Pancreas (tissue), 10 donors: ENCODE data around the gene ANKRD39. TPM values are rescaled to one million over a fixed set of nuclear protein-coding genes. Genes with fewer than 3 reads are reported as not detected.

Experiments
- ATAC-seq, 4 donors: fragments of 200-7000 bp; cut with Tn5 transposase; one replicate each; pipeline versions ENCODE4 v1.8.0 to v1.9.1; 2020; ENCODE audit warnings: mild to moderate bottlenecking in 4 of 4, moderate library complexity in 4 of 4
- DNase-seq, 6 donors: peaks; one replicate each; pipeline ENCODE4 v3.0.0-alpha.2; 2020
- FAIRE-seq: peaks from 2 replicates; lab custom pipeline; 2012; peaks lifted over from hg19 to GRCh38; lab: Jason Lieb, UNC
- H3K27ac ChIP-seq, 4 donors: fragments of 200-600 bp; sonication (generic); 1 replicate in 3 of 4; 2 replicates in 1 of 4; pipeline versions ENCODE4 v1.5.0 to v1.8.0; 2020
- H3K27me3 ChIP-seq, 4 donors: fragments of 200-600 bp; one replicate each; pipeline ENCODE4 v1.8.0; 2021
- H3K36me3 ChIP-seq, 3 donors: fragments of 200-600 bp; sonication (generic) in 1 of 3; one replicate each; pipeline versions ENCODE4 v1.5.0 to v1.8.0; 2020 to 2021
- H3K4me1 ChIP-seq, 3 donors: fragments of 200-600 bp; one replicate each; pipeline ENCODE4 v1.8.0; 2021
- H3K4me3 ChIP-seq, 4 donors: fragments of 200-600 bp; sonication (generic) in 2 of 4; one replicate each; pipeline versions ENCODE4 v1.5.0 to v1.8.0; 2020 to 2021
- H3K9me3 ChIP-seq, 4 donors: fragments of 200-600 bp; one replicate each; pipeline ENCODE4 v1.8.0; 2021
- WGBS, 2 donors: extraction: QIAGEN DNeasy Blood & Tissue Kit; methylation state at CpG; one replicate each; pipeline ENCODE4 v1.1.7; 2013; 5-methylcytosine and 5-hydroxymethylcytosine counted together
- intact Hi-C, 3 donors: fragments of 100-400 bp; cut with DNase I; formaldehyde crosslinking; loops; one replicate each; pipeline versions ENCODE4 v1.11.1 to v1.14.2; 2022
- polyA plus RNA-seq, 2 donors: library from polyadenylated mRNA; stranded (reverse); fragments of 200-250 nt; gene quantifications; one replicate each; pipeline ENCODE4 v1.2.3, GENCODE V29; 2013
- total RNA-seq, 6 donors: library from RNA; stranded (reverse); fragmentation: NEBNext Ultra II Directional in 4 of 6; extraction: Animal tissue kit (Norgen Biotek cat#: 25700) in 4 of 6; gene quantifications; one replicate each; pipeline versions ENCODE4 v1.2.1 to v1.2.4, GENCODE V29; 2021 to 2023
- TF ChIP-seq, protein P1 (sequence below), 4 donors: fragments of 200-600 bp; sonication (generic) in 3 of 4; IDR thresholded peaks; one replicate each; pipeline versions ENCODE4 v1.5.0 to v1.8.0; 2021; ENCODE audit warnings: antibody characterized with exemption in 4 of 4
- donor health status: healthy with polysubstance abuse.
- donor health status: DM: no; HTN: no; CAD: no; lungs with moderate emphysema.
- donor health status: DM: no; HTN: no; CAD: no.
- donor health status: control.
- donor health status: control.
- donor health status: Bipolar disorder and iron deficiency.
- donor health status: DM: yes; HTN: yes; CAD: no.
- donor health status: DM: no; HTN: no; CAD: no.
- donor health status: DM: no; HTN: no; CAD: no.
- donor health status: DM: yes; HTN: yes; CAD: no.

The ANKRD39 gene
- total and polyA plus RNA-seq, 8 donors = 4.7 to 14.9 (median 6.4) TPM

DNA sequence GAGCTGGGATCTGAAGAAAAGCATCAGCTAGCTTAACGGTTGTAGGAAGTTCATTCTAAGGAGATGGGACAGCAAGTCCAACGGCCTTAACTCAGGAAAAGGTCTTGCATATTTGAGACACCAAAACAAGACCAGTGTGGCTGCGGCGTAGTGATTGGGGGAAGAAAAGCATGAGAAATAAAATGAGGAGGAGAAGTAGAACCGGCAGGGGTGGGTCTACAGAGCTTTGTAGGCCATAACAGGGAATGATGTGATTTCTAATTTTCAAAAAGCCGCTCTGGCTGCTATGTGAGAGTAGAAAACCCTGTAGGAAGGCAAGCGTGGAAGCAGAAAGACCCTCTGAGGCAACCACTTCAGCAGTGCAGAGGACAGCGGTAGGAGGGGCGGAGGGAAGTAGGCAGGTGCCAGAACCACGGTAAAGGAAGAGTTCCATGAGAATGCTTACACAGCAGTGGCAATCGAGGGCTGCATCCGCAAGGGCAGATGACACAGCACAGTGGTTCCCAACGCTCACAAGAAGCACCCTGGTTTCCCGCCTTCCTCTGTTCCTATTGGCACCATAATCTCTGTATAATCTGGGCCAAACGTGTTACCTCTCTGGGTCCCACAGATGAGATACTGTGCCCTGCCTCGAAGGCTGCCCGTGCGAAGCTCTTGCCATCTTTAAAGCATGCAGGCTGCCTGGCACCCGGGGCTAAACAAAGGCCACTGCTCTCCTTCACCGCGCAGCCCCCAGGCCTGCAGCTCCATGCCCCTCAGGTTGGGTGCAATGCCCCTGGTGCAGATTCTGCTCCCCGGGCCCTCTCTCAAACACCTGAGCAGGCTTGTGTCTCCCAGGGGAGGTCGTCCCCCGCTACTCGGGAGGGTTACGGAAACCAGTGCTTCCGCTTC lies 795 bp downstream of the ANKRD39 start:
- peak; percentile 2 to 15 (median 6) for ATAC-seq
- H3K4me1 ChIP-seq = peaks cover 0 to 5% (median 0%) of the 10 kb centered on the region in 3 donors
- H3K36me3 ChIP-seq = peaks cover 0 to 17% (median 5%) of the 10 kb centered on the region in 3 donors
- no peak for FAIRE-seq
- peak in 1 of 6 donors; percentile 50 for DNase-seq
- WGBS, 2 donors = 15 to 17% methylated on average over 27 of the region's 27 CpGs
- H3K27me3 ChIP-seq = no peaks in the 10 kb centered on the region
- H3K9me3 ChIP-seq = no peaks in the 10 kb centered on the region
- peak overlapping the region; percentile 62 to 99 (median 72) for H3K4me3 ChIP-seq
- intact Hi-C loops = no loop called here
- H3K27ac ChIP-seq = peak overlapping the region; percentile 28 to 79 (median 54)
- TF ChIP-seq, protein P1, sequence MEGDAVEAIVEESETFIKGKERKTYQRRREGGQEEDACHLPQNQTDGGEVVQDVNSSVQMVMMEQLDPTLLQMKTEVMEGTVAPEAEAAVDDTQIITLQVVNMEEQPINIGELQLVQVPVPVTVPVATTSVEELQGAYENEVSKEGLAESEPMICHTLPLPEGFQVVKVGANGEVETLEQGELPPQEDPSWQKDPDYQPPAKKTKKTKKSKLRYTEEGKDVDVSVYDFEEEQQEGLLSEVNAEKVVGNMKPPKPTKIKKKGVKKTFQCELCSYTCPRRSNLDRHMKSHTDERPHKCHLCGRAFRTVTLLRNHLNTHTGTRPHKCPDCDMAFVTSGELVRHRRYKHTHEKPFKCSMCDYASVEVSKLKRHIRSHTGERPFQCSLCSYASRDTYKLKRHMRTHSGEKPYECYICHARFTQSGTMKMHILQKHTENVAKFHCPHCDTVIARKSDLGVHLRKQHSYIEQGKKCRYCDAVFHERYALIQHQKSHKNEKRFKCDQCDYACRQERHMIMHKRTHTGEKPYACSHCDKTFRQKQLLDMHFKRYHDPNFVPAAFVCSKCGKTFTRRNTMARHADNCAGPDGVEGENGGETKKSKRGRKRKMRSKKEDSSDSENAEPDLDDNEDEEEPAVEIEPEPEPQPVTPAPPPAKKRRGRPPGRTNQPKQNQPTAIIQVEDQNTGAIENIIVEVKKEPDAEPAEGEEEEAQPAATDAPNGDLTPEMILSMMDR (IDR thresholded peaks at IDR 0.05) = no peak

DNA sequence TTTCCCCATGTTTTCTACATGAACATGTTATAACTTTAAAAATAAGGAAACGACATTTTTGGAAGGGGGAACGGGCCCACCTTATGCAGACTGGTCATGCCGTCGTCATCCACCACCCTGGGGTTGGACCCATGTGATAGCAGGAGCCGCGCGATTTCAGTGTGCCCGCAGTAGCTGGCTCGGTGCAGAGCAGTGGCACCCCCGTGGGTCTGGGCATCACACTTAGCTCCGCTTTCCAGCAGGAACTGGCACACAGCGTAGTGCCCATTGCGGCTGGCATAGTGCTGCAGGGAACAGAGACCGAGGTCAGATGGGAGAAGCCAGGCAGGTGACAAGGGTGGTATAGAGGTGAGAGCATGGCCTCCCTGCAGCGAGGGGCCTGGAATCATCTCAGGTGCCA lies 4.5 kb downstream of the ANKRD39 start:
- TF ChIP-seq, protein P1 (IDR thresholded peaks at IDR 0.05) = no peak
- peaks cover 0 to 12% (median 0%) of the 10 kb centered on the region in 3 donors for H3K36me3 ChIP-seq
- ATAC-seq (no peak), FAIRE-seq (no peak), DNase-seq (no peak)
- 94 to 96% methylated on average over 15 of the region's 15 CpGs for WGBS, 2 donors
- intact Hi-C loops = no loop called here
- H3K9me3 ChIP-seq = no peaks in the 10 kb centered on the region
- H3K27me3 ChIP-seq = no peaks in the 10 kb centered on the region
- no peak overlapping the region for H3K27ac ChIP-seq
- H3K4me1 ChIP-seq = peaks cover 0 to 5% (median 0%) of the 10 kb centered on the region in 3 donors
- H3K4me3 ChIP-seq = no peak overlapping the region

DNA sequence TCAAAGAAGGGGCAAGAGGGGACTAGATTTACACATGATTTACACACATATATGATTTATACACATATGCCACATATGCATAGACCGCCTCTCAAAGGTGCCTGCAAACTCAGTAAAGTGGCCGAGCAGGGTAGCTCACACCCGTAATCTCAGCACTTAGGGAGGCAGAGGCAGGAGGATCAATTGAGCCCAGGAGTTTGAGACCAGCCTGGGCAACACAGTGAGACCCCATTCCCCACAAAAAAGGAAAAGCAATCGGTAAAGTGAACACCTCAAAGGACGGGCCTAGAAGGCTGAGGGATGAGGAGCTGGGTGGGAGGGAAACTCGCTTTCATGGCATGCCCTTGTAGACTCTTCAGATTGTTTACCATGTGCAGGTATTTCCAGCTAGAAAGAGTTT lies 5.1 kb downstream of the ANKRD39 start:
- intact Hi-C loops = no loop called here

DNA sequence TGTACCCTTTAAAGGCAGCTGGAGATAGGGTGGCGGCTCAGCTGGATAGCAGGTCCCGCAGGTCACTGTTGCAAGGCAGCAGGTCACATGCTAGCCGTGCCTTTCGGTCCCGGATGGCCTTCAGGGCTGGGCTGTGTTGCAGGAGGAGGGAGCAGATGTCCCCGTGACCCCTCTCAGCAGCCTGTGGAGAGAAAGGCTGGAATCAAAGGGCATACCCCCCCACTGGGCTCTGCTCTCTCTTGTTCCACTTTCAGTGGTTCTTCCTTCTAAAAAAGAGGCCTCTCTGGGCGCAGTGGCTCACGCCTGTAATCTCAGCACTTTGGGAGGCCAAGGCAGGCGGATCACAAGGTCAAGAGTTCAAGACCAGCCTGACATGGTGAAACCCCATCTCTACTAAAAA lies 9.6 kb downstream of the ANKRD39 start:
- 88% methylated on average over 9 of the region's 9 CpGs for WGBS, 2 donors
- FAIRE-seq (no peak), DNase-seq (no peak), ATAC-seq (no peak)
- intact Hi-C loops = no loop called here
- H3K36me3 ChIP-seq = peaks cover 0 to 16% (median 0%) of the 10 kb centered on the region in 3 donors
- no peaks in the 10 kb centered on the region for H3K4me1 ChIP-seq
- H3K27me3 ChIP-seq = no peaks in the 10 kb centered on the region
- H3K4me3 ChIP-seq = no peak overlapping the region
- TF ChIP-seq, protein P1 (IDR thresholded peaks at IDR 0.05) = no peak
- no peaks in the 10 kb centered on the region for H3K9me3 ChIP-seq
- H3K27ac ChIP-seq = no peak overlapping the region

More for the DNA sequence above, 5.1 kb downstream of the ANKRD39 start:
- Histone ChIP-seq H3K27me3 (no peaks in the 10 kb centered on the region), H3K27ac (no peak overlapping the region), H3K36me3 (peaks cover 0 to 18% (median 0%) of the 10 kb centered on the region in 3 donors), H3K9me3 (no peaks in the 10 kb centered on the region), H3K4me1 (peaks cover 0 to 5% (median 0%) of the 10 kb centered on the region in 3 donors), H3K4me3 (no peak overlapping the region)
- FAIRE-seq = no peak
- ATAC-seq = no peak
- TF ChIP-seq, protein P1 (IDR thresholded peaks at IDR 0.05) = no peak
- WGBS, 2 donors = 93 to 94% methylated on average over 6 of the region's 6 CpGs
- no peak for DNase-seq

- Histone ChIP-seq H3K9me3 (no peaks in the 10 kb centered on the region), H3K4me3 (no peak overlapping the region), H3K27me3 (no peaks in the 10 kb centered on the region), H3K27ac (no peak overlapping the region), H3K36me3 (peaks cover 0 to 15% (median 0%) of the 10 kb centered on the region in 3 donors), H3K4me1 (no peaks in the 10 kb centered on the region)
- DNase-seq (no peak), FAIRE-seq (no peak), ATAC-seq (no peak)
- intact Hi-C loops = no loop called here
- 85 to 90% methylated on average over 10 of the region's 10 CpGs for WGBS, 2 donors
- TF ChIP-seq, protein P1 (IDR thresholded peaks at IDR 0.05) = no peak
These were observed 10.2 kb downstream of the ANKRD39 start for GRCh38 chr2:96847586-96847985.
